GM19395 (cell line): ENCODE results near the gene KCNT2.
"Not testable (repeated sequence)": the region's sequence is repeated elsewhere in the genome, so short reads cannot be mapped to it uniquely, and the experiment has no call there.

Experiments
- ATAC-seq: cut with Tn5 transposase; IDR thresholded peaks from one replicate; pipeline ENCODE4 v1.9.1; 2021; ENCODE audit warnings: mild to moderate bottlenecking, moderate library complexity; ENCODE audit not compliant: unreplicated experiment

The KCNT2 gene

DNA sequence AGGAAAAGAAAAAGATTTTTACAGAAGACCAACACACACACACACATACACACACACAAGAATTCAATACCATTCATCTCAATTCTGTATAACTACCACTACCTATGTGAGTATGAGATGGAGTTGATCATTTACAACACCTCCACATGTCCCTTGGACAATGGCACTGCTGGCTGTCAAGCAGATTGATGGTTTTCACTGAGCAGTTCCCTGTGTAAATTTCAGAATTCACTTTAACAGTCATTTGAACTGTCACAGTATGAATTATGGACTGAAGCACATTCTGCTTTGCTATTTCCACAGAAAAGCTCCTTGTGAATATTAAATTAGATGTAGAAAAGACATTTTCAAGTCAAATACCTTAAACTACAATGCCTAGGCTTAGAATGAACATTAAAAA, 14.3 kb downstream of the KCNT2 start:
- ATAC-seq, result no peak

DNA sequence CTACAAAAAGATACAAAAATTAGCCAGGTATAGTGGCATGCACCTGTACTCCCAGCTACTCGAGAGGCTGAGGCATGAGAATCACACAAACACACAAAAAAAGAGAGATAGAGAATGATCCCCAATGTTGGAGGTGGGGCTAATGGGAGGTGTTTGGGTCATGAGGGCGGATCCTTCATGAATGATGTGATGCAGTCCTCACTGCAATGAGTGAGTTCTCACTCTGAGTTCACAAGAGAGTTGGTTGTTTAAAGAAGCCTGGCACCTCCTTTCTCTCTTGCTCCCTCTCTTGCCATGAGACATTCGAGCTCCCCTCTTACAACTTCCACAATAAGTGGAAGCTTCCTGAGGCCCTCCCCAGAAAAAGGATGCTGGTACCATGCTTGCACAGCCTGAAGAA, 17.3 kb downstream of the KCNT2 start:
- no peak for ATAC-seq

DNA sequence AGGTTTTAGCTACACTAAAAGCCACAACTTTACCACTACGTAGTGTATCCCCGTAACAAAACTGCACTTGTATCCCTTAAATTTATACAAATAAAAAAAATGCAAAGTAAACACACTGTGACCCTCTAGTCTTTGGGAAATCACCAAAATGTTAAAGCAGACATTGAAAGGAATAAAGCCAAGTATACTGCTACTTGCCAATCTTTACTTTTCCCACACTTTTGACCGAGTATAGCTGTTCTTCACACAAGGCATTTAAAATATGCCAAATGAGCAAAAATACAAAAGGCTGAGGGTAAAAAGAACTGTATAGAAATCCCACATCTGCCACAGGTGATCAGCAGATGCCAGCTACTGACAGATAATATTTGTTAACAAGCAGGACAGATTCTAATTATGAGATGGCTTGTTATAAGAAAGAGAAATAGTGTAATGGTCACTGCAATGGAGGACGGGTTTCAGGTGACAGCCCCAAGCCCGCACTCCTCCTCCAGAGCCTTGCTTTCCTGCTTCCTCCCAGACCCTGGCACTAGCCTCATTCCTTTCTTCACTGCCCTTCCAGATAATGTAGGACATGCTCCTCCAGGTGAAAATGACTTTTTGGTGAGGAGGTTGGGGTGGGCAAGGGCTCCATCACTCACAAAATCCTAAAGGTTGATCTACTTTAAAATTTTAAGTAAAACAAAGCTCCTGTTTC, 18.1 kb downstream of the KCNT2 start:
- ATAC-seq, result no peak

DNA sequence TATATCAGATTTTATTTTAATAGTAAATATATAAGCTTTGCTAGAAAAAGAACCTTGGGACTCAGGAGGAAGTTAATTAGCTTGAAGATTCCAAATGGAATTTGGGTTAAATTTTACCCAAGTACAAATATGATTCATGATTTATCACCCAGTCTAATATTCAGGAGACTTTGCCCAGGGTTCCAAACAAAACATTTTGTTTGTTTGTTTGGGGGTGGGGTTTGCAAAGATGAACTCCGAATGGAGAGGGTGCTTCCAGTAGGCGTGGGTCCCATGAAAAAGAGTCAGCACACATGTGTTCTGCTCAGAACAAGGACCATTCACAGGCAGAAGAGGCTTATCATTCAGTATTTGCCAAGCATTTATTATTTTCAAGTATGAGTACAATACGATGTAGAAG, 23.5 kb downstream of the KCNT2 start:
- ATAC-seq, result no peak

DNA sequence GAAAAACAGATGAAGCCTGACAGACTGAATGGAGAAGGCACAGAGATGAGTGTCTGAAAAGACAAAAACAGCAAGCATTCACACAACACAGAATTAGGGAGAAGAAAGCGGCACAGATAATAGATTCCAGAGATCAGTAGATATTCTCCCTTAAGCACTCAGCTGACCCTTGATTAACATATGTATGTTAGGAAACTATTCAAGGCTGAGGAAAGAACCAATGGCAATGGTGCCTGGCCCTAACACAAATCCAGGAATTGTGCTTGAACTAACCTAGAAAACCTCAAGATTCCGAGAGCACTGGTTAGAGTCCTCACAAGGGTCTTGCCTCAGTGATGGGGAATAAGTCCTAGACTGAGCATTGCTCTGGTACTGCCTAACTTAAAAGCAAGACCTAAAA, 30.9 kb downstream of the KCNT2 start:
- no peak for ATAC-seq

GRCh38 chr1:196573226-196573625, 35.0 kb downstream of the KCNT2 start:
- ATAC-seq, result no peak

- no peak for ATAC-seq
Observed at GRCh38 chr1:196567238-196567637, 41.0 kb downstream of the KCNT2 start.

DNA sequence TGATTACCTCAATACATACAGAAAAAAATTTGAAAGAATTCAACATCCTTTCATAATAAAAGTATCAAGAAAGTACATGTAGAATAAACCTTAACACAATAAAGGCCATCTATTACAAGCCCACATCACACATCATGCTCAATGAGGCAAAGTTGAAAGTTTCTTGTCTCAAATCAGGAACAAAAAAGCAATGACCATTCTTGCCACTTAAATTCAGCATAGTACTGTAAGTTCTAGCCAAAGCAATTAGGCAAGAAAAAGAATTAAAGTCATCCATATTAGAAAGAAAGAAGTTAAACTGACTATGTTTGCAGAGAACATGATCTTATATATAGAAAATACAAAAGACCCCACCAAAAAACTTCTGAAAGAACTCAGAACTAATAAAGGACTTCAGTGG, 44.5 kb downstream of the KCNT2 start:
- ATAC-seq, result no peak

DNA sequence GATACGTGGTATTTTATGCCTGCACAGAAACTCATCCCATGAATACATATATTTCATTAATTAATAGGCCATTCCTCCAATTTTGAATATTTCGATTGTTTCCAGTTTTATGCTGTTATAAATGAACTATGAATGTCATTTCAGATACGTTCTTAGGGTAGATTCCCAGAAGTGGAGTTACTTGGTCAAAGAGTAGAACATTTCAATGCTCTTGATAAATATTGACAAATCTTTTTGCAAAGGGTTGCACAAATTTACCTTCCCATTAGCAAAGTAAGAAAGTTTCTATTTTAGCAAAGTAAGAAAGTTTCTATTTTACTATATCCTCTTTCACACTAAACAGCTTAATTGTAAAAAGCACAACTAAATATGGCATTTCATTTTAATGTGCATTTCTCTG, 48.9 kb downstream of the KCNT2 start:
- ATAC-seq, result no peak

- no peak for ATAC-seq
Observed at GRCh38 chr1:196558411-196558810, 49.8 kb downstream of the KCNT2 start.

- ATAC-seq, result no peak
Observed at GRCh38 chr1:196557797-196558196, 50.4 kb downstream of the KCNT2 start.

GRCh38 chr1:196550731-196551130, 57.5 kb downstream of the KCNT2 start:
- no peak for ATAC-seq

GRCh38 chr1:196546272-196547111, 61.7 kb downstream of the KCNT2 start:
- no peak for ATAC-seq

DNA sequence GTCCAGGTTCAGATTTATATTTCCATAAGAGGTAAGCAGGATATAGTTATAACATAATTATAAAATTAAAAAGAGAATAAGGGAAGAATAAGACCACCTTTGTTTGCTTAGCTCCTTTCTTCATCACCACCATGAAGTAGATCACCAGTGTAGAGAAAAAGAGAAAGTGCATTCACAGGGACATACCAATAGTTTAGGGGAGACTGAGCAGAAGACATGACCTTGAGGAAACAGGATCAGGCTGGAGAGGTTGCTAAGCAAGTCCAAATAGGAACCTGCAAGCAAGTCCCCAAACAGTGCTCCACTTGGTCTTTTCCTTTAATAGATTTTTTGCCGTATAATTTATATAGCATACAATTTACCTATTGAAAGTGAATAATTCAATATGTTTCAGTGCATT, 63.0 kb downstream of the KCNT2 start:
- ATAC-seq, result no peak

DNA sequence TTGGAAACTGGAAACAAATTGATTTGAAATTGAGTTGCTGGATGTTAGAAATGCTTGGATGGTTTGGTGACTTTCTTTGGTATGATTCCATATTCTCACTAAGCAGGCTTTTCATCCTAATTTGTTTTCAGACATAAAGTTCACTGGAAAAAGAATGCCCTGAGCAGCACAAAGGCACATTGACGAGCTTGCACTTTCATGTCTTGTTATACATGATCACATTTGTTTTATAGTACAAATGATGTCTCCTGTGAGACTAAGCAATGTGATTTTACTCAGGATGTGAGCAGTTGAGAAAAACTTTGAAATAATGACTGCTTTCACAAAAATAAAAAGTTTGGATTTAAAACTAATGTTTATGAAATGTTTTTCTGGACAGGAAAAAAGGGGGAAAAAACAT, 63.6 kb downstream of the KCNT2 start:
- no peak for ATAC-seq

- no peak for ATAC-seq
Observed at GRCh38 chr1:196543833-196544232, 64.4 kb downstream of the KCNT2 start.

DNA sequence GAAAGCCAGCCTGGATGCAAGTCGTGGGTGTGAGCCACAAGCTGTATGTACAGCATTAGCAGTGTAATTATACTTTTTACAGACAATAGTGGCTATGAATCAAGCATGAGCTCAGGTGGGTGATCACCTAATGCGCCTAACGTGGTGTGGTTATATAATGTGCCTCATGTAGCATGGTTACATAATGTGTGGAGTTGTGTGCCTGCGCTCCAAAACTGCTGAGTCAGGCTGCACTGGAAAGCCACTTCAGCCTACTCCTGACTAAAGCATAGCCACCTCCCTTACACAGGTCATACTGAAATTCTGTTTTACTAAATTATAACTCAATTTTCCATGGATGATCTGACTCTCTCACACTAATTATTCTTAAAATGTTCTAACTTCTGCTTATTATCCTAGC, 69.8 kb downstream of the KCNT2 start:
- ATAC-seq, result no peak

DNA sequence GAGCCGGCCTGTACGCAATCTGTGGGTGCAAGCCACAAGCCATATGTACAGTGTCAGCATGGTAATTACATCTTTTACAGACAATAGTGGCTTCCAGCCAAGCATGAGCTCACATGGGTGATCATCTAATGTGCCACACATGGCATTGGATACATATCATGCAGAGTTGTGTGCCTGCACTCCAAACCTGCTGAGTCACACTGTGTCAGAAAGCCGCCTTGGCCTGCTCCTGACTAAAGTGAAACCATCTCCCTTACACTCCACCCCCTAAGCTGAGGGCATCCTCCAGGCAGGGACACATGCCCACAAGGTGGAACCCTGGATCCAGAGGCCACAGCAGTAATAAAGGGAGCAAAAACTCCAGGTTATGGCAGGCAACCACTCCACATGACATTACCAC, 72.5 kb downstream of the KCNT2 start:
- no peak for ATAC-seq

GRCh38 chr1:196531737-196532524, 76.3 kb downstream of the KCNT2 start:
- ATAC-seq, result no peak

DNA sequence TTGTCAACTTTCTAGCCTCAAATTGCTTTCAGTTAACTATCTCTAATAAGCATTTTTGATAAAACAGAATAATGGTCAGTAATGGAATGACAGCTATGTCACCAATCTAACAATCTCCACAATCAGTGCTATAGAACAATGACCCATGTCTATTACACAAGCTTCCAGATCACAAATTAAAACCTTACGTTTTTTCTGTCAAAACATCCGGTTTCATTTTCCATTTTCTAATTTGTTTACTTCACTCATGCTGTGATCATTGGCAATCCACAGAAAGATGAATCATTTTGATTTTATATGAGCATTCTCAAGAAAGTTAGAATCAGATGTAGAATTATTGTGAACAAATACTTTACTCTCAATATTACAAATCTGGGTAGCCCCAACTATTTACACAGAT, 80.3 kb downstream of the KCNT2 start:
- ATAC-seq, result no peak

GRCh38 chr1:196522574-196523345, 85.5 kb downstream of the KCNT2 start:
- not testable (repeated sequence) for ATAC-seq
